SK-N-SH (cell line): ENCODE results near the gene TPM4. TPM values are rescaled to one million over a fixed set of nuclear protein-coding genes. Genes with fewer than 3 reads are reported as not detected.

Experiments
- CTCF ChIA-PET: fragments of 300-600, 350-600 bp; formaldehyde crosslinking; extraction: SDS; loops from one replicate; lab custom pipeline; 2021; lab: Yijun Ruan, JAX
- POLR2A ChIA-PET: fragments of 350-600 bp; sonication (Branson Sonifier 250); formaldehyde crosslinking; extraction: SDS; loops from one replicate; lab custom pipeline; 2020; ENCODE audit warnings: antibody characterized with exemption, inconsistent platforms; lab: Yijun Ruan, JAX
- DNase-seq: peaks from one replicate; pipeline ENCODE4 v3.0.0; 2012
- H2AFZ ChIP-seq: fragments of 200-600 bp; sonication (generic); 2 replicates; pipeline ENCODE4 v1.8.1; 2016; ENCODE audit warnings: antibody characterized with exemption, mild to moderate bottlenecking, low read depth
- H3F3A ChIP-seq: fragments of 200-600 bp; sonication (generic); replicated peaks from 2 replicates; pipeline ENCODE3; 2016; ENCODE audit warnings: antibody characterized with exemption, mild to moderate bottlenecking; ENCODE audit not compliant: insufficient read depth
- H3K27ac ChIP-seq, 2 experiments: fragments of 200-500 bp in 1 of 2; fragments of 200-600 bp in 1 of 2; sonication (Bioruptor generic) in 1 of 2; sonication (generic), shearing (Covaris generic) in 1 of 2; 2 replicates each; pipeline versions ENCODE4 v1.5.1 to v1.6.1; 2014 to 2016; ENCODE audit warnings: low read depth in 2 of 2, inconsistent platforms in 1 of 2, low read length in 1 of 2, mild to moderate bottlenecking in 1 of 2, mixed read lengths in 1 of 2
- H3K27me3 ChIP-seq: fragments of 200-600 bp; sonication (generic), shearing (Covaris generic); 2 replicates; pipeline ENCODE4 v1.6.1; 2016; ENCODE audit warnings: mixed run types; ENCODE audit not compliant: insufficient read depth
- H3K36me3 ChIP-seq, 2 experiments: fragments of 200-500 bp in 1 of 2; fragments of 200-600 bp in 1 of 2; sonication (Bioruptor generic) in 1 of 2; sonication (generic) in 1 of 2; replicated peaks in 1 of 2; 2 replicates each; pipeline versions ENCODE3 to v1.5.1; 2014 to 2016; ENCODE audit warnings: low read length in 1 of 2, mild to moderate bottlenecking in 1 of 2; ENCODE audit not compliant: insufficient read depth in 2 of 2, control insufficient read depth in 1 of 2
- H3K4me1 ChIP-seq, 2 experiments: fragments of 200-500 bp in 1 of 2; fragments of 200-600 bp in 1 of 2; sonication (Bioruptor generic) in 1 of 2; sonication (generic), shearing (Covaris generic) in 1 of 2; 2 replicates each; pipeline versions ENCODE4 v1.5.1 to v1.6.1; 2014 to 2016; ENCODE audit warnings: low read depth in 1 of 2, low read length in 1 of 2, mixed run types in 1 of 2; ENCODE audit not compliant: insufficient read depth in 2 of 2, control insufficient read depth in 1 of 2
- H3K4me2 ChIP-seq: fragments of 200-600 bp; sonication (generic), shearing (Covaris generic); 2 replicates; pipeline ENCODE4 v1.6.1; 2017; ENCODE audit warnings: mixed run types
- H3K4me3 ChIP-seq, 2 experiments: fragments of 200-500 bp in 1 of 2; fragments of 200-600 bp in 1 of 2; sonication (Bioruptor generic) in 1 of 2; sonication (generic), shearing (Covaris generic) in 1 of 2; 2 replicates each; pipeline versions ENCODE4 v1.5.1 to v1.8.1; 2014 to 2016; ENCODE audit warnings: low read depth in 2 of 2, inconsistent platforms in 1 of 2, low read length in 1 of 2, mild to moderate bottlenecking in 1 of 2, mixed read lengths in 1 of 2, moderate library complexity in 1 of 2
- H3K79me2 ChIP-seq: fragments of 200-600 bp; sonication (generic); 2 replicates; pipeline ENCODE4 v1.8.1; 2017; ENCODE audit warnings: mild to moderate bottlenecking; ENCODE audit not compliant: insufficient read depth
- H3K9ac ChIP-seq: fragments of 200-600 bp; sonication (generic); 2 replicates; pipeline ENCODE4 v1.6.1; 2017; ENCODE audit warnings: mixed run types
- H3K9me2 ChIP-seq: fragments of 200-600 bp; sonication (generic); 2 replicates; pipeline ENCODE4 v1.6.1; 2017; ENCODE audit warnings: mixed run types
- H3K9me3 ChIP-seq: fragments of 200-600 bp; sonication (generic); 2 replicates; pipeline ENCODE4 v1.6.1; 2017; ENCODE audit warnings: mixed run types, mild to moderate bottlenecking, moderate library complexity
- H4K20me1 ChIP-seq: fragments of 200-600 bp; sonication (generic); 2 replicates; pipeline ENCODE4 v1.6.1; 2017; ENCODE audit warnings: mild to moderate bottlenecking, mixed run types; ENCODE audit not compliant: insufficient read depth
- CTCF ChIP-seq: fragments of 200-600 bp; sonication (generic); IDR thresholded peaks from 2 replicates; pipeline ENCODE4 v1.6.1; 2017; ENCODE audit warnings: antibody characterized with exemption, mild to moderate bottlenecking, moderate library complexity
- EZH2phosphoT487 ChIP-seq: fragments of 200-600 bp; sonication (generic); IDR thresholded peaks from 2 replicates; pipeline ENCODE4 v1.6.1; 2017; ENCODE audit warnings: low read depth, mixed run types, mild to moderate bottlenecking, antibody characterized with exemption, moderate library complexity, borderline replicate concordance
- FOXM1 ChIP-seq: IDR thresholded peaks from 2 replicates; pipeline ENCODE4 v1.4.0; 2012; ENCODE audit warnings: low read depth, mild to moderate bottlenecking
- GATA2 ChIP-seq: sonication (generic); formaldehyde crosslinking; IDR thresholded peaks from 2 replicates; pipeline ENCODE4 v1.5.0; 2020; ENCODE audit warnings: mild to moderate bottlenecking, missing genetic modification reagents
- IRF3 ChIP-seq: fragments of 150-350 bp; IDR thresholded peaks from 2 replicates; pipeline ENCODE4 v1.6.1; 2016; ENCODE audit warnings: mild to moderate bottlenecking, low read depth, low read length
- MAX ChIP-seq: IDR thresholded peaks from 2 replicates; pipeline ENCODE4 v1.4.0; 2012; ENCODE audit warnings: low read depth
- MEF2A ChIP-seq: IDR thresholded peaks from 2 replicates; pipeline ENCODE4 v1.4.0; 2012; ENCODE audit warnings: low read depth, borderline replicate concordance
- NFIC ChIP-seq: IDR thresholded peaks from 2 replicates; pipeline ENCODE4 v1.4.0; 2012; ENCODE audit warnings: borderline replicate concordance
- PBX3 ChIP-seq: IDR thresholded peaks from 2 replicates; pipeline ENCODE4; 2012
- POLR2AphosphoS5 ChIP-seq: IDR thresholded peaks from 2 replicates; pipeline ENCODE4 v1.6.1; 2012; ENCODE audit warnings: low read depth, low read length
- RAD21 ChIP-seq: IDR thresholded peaks from 2 replicates; pipeline ENCODE4 v1.6.1; 2012; ENCODE audit warnings: mild to moderate bottlenecking, low read length
- RCOR1 ChIP-seq: fragments of 150-350 bp; IDR thresholded peaks from 2 replicates; pipeline ENCODE4 v1.6.1; 2017; ENCODE audit warnings: antibody characterized with exemption, low read length
- RFX5 ChIP-seq: IDR thresholded peaks from 2 replicates; pipeline ENCODE4 v1.6.1; 2012; ENCODE audit warnings: mild to moderate bottlenecking, improper control_type of control experiment, low read length
- SIN3A ChIP-seq: IDR thresholded peaks from 2 replicates; pipeline ENCODE4 v1.6.1; 2012; ENCODE audit warnings: low read depth, mild to moderate bottlenecking, low read length, moderate library complexity, borderline replicate concordance
- TAF1 ChIP-seq: IDR thresholded peaks from 2 replicates; pipeline ENCODE4 v1.6.1; 2012; ENCODE audit warnings: low read depth, mild to moderate bottlenecking, low read length, moderate library complexity, borderline replicate concordance
- TCF12 ChIP-seq: IDR thresholded peaks from 2 replicates; pipeline ENCODE4 v1.4.0; 2012
- TEAD4 ChIP-seq: IDR thresholded peaks from 2 replicates; pipeline ENCODE4 v1.4.0; 2012; ENCODE audit warnings: mild to moderate bottlenecking, borderline replicate concordance; ENCODE audit not compliant: insufficient read depth
- USF1 ChIP-seq: IDR thresholded peaks from 2 replicates; pipeline ENCODE4 v1.4.0; 2012; ENCODE audit warnings: low read depth, borderline replicate concordance
- USF2 ChIP-seq: fragments of 150-350 bp; IDR thresholded peaks from 2 replicates; pipeline ENCODE4 v1.6.1; 2017; ENCODE audit warnings: antibody characterized with exemption, low read length, low read depth, borderline replicate concordance
- YY1 ChIP-seq: IDR thresholded peaks from 2 replicates; pipeline ENCODE4 v1.4.0; 2012; ENCODE audit warnings: low read depth, mild to moderate bottlenecking
- WGBS: methylation state at CpG from one replicate; pipeline ENCODE4 v1.1.6; 2017; ENCODE audit warnings: low lambda C conversion rate; 5-methylcytosine and 5-hydroxymethylcytosine counted together
- polyA plus RNA-seq, 3 experiments: library from polyadenylated mRNA; depleted of rRNA; stranded (reverse); fragments of >200 nt; gene quantifications; 2 replicates each; pipeline ENCODE4 v1.2.3, GENCODE V29; 2012

Gene TPM4
- polyA plus RNA-seq, 1 of the 3 experiments (the other 2 are of a cell fraction): 440 TPM

GRCh38 chr19:16113727-16114126 is 37.4 kb downstream of the TPM4 start:
- Histone ChIP-seq H3K27me3 (no peaks in the 10 kb centered on the region), H3K4me2 (no peak overlapping the region), H3K4me1 (peaks cover 9 to 10% of the 10 kb centered on the region in 2 experiments), H3K9me2 (no peaks in the 10 kb centered on the region), H3F3A (no peaks in the 10 kb centered on the region), H3K9me3 (no peaks in the 10 kb centered on the region), H3K79me2 (peaks cover 57% of the 10 kb centered on the region), H4K20me1 (peaks cover 10% of the 10 kb centered on the region; the same call in 1 of the 2 replicates), H3K36me3 (peaks cover 8 to 12% of the 10 kb centered on the region in 2 experiments), H3K4me3 (no peak overlapping the region), H3K27ac (no peak overlapping the region), H3K9ac (no peak overlapping the region), H2AFZ (no peak overlapping the region)
- DNase-seq: no peak
- WGBS: 92% methylated on average over 3 of the region's 3 CpGs
- ChIA-PET CTCF (interaction anchor here (1.4 kb wide), 1 partner anchor 72 kb away, joined by 7 read pairs; no protein-coding TSS in a partner anchor), POLR2A (no interaction called here)
- TF ChIP-seq NFIC (no peak), RCOR1 (no peak), GATA2 (CRISPR knock-in tag) (no peak), SIN3A (no peak), TCF12 (no peak), RAD21 (no peak), CTCF (no peak), RFX5 (no peak), YY1 (no peak), EZH2phosphoT487 (no peak)

GRCh38 chr19:16115301-16116039 is 39.2 kb downstream of the TPM4 start:
- no peak for DNase-seq
- H3K9ac ChIP-seq: no peak overlapping the region
- no peak overlapping the region for H3K4me3 ChIP-seq
- no peaks in the 10 kb centered on the region for H3F3A ChIP-seq
- peaks cover 14 to 23% of the 10 kb centered on the region in 2 experiments for H3K36me3 ChIP-seq
- ChIA-PET CTCF (interaction anchor here (1.0 kb wide), 1 partner anchor 75 kb away, joined by 3 read pairs; no protein-coding TSS in a partner anchor), POLR2A (no interaction called here)
- 97% methylated on average over 9 of the region's 9 CpGs for WGBS
- peaks cover 57% of the 10 kb centered on the region for H3K79me2 ChIP-seq
- peaks cover 9 to 10% of the 10 kb centered on the region in 2 experiments for H3K4me1 ChIP-seq
- H2AFZ ChIP-seq: no peak overlapping the region
- TF ChIP-seq POLR2AphosphoS5 (no peak), NFIC (no peak), MEF2A (no peak), USF1 (no peak), IRF3 (no peak), RAD21 (no peak), FOXM1 (no peak), TEAD4 (no peak), GATA2 (CRISPR knock-in tag) (no peak), USF2 (no peak), TAF1 (no peak), PBX3 (no peak), SIN3A (no peak), MAX (no peak)
- peaks cover 10% of the 10 kb centered on the region; the same call in 1 of the 2 replicates for H4K20me1 ChIP-seq
- H3K4me2 ChIP-seq: no peak overlapping the region
- no peaks in the 10 kb centered on the region for H3K9me2 ChIP-seq
- no peak overlapping the region for H3K27ac ChIP-seq
- no peaks in the 10 kb centered on the region for H3K27me3 ChIP-seq
- no peaks in the 10 kb centered on the region for H3K9me3 ChIP-seq
